NCI-H1092 (cell line): ENCODE data around the gene USP17L21.
"Not testable (repeated sequence)": the region's sequence is repeated elsewhere in the genome, so short reads cannot be mapped to it uniquely, and the experiment has no call there.

Source experiments
- DNase-seq: peaks from one replicate; lab custom pipeline; 2025; lab: John Stamatoyannopoulos, UW

The USP17L21 gene, protein sequence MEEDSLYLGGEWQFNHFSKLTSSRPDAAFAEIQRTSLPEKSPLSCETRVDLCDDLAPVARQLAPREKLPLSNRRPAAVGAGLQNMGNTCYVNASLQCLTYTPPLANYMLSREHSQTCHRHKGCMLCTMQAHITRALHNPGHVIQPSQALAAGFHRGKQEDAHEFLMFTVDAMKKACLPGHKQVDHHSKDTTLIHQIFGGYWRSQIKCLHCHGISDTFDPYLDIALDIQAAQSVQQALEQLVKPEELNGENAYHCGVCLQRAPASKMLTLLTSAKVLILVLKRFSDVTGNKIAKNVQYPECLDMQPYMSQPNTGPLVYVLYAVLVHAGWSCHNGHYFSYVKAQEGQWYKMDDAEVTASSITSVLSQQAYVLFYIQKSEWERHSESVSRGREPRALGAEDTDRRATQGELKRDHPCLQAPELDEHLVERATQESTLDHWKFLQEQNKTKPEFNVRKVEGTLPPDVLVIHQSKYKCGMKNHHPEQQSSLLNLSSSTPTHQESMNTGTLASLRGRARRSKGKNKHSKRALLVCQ

DNA sequence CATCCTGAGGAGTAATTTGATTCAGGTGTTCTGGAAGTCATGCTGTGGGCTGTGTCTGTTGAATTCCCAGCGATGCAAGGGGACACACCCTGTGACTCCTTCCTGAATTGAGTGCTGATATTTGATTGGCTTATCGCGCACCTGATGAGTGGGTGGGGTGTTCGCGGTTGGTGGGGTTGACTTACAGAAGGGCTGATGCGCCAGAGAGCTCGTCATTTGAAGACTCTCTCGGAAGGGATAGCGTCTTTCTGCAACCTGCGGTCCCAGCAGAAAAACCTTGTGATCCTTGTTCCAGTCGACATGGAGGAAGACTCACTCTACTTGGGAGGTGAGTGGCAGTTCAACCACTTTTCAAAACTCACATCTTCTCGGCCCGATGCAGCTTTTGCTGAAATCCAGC lies at the start of gene USP17L21:
Gene USP17L21 (plus strand): TSS at position 301 of the 400 bp plus-strand sequence. CDS start 0 bp downstream, at position 301.
- not testable (repeated sequence) for DNase-seq

DNA sequence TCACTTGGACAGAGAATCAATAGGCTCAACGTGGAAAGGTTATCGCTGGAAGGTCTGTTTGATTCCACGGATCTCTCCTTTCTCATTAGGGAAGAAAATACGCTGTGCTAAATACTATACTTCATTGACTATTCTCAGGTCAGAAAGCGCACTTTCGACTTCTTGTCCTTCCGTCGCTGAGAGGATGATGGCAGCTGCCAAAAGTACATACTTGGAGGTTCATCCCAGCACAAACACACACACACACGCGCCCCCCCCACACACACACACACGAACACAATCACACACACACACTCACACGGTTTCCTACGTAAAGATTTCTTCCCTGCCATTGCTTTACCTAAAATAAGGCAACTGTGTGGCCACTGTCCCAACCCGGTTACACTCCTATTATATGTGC lies 48.0 kb upstream of the USP17L21 start:
- not testable (repeated sequence) for DNase-seq

DNA sequence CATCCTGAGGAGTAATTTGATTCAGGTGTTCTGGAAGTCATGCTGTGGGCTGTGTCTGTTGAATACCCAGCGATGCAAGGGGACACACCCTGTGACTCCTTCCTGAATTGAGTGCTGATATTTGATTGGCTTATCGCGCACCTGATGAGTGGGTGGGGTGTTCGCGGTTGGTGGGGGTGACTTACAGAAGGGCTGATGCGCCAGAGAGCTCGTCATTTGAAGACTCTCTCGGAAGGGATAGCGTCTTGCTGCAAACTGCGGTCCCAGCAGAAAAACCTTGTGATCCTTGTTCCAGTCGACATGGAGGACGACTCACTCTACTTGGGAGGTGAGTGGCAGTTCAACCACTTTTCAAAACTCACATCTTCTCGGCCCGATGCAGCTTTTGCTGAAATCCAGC lies 47.6 kb upstream of the USP17L21 start, which contains the start of gene USP17L11:
Gene USP17L11 (plus strand): TSS at position 301 of the 400 bp plus-strand sequence. CDS start 0 bp downstream, at position 301.
- not testable (repeated sequence) for DNase-seq

DNA sequence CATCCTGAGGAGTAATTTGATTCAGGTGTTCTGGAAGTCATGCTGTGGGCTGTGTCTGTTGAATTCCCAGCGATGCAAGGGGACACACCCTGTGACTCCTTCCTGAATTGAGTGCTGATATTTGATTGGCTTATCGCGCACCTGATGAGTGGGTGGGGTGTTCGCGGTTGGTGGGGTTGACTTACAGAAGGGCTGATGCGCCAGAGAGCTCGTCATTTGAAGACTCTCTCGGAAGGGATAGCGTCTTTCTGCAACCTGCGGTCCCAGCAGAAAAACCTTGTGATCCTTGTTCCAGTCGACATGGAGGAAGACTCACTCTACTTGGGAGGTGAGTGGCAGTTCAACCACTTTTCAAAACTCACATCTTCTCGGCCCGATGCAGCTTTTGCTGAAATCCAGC lies 42.8 kb upstream of the USP17L21 start, which contains the start of gene USP17L12:
Gene USP17L12 (plus strand): TSS at position 301 of the 400 bp plus-strand sequence. CDS start 0 bp downstream, at position 301.
- not testable (repeated sequence) for DNase-seq

DNA sequence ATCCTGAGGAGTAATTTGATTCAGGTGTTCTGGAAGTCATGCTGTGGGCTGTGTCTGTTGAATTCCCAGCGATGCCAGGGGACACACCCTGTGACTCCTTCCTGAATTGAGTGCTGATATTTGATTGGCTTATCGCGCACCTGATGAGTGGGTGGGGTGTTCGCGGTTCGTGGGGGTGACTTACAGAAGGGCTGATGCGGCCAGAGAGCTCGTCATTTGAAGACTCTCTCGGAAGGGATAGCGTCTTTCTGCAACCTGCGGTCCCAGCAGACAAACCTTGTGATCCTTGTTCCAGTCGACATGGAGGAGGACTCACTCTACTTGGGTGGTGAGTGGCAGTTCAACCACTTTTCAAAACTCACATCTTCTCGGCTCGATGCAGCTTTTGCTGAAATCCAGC lies 38.1 kb upstream of the USP17L21 start, which contains the start of gene USP17L13:
Gene USP17L13 (plus strand): TSS at position 301 of the 400 bp plus-strand sequence. CDS start 0 bp downstream, at position 301.
- not testable (repeated sequence) for DNase-seq

GRCh38 chr4:9230249-9230648 lies 32.4 kb upstream of the USP17L21 start:
- DNase-seq = not testable (repeated sequence)

GRCh38 chr4:9234085-9234484 lies 28.6 kb upstream of the USP17L21 start, which contains the start of gene USP17L15:
Gene USP17L15, plus strand, starts transcription at chr4:9234385. Its CDS starts 0 bp downstream, at chr4:9234385.
- not testable (repeated sequence) for DNase-seq

- not testable (repeated sequence) for DNase-seq
These were observed 24.2 kb upstream of the USP17L21 start for GRCh38 chr4:9238461-9238860.

GRCh38 chr4:9243579-9243978 lies 19.1 kb upstream of the USP17L21 start, which contains the start of gene USP17L17:
Gene USP17L17, plus strand, starts transcription at chr4:9243879. Its CDS starts 0 bp downstream, at chr4:9243879.
- DNase-seq = not testable (repeated sequence)

DNA sequence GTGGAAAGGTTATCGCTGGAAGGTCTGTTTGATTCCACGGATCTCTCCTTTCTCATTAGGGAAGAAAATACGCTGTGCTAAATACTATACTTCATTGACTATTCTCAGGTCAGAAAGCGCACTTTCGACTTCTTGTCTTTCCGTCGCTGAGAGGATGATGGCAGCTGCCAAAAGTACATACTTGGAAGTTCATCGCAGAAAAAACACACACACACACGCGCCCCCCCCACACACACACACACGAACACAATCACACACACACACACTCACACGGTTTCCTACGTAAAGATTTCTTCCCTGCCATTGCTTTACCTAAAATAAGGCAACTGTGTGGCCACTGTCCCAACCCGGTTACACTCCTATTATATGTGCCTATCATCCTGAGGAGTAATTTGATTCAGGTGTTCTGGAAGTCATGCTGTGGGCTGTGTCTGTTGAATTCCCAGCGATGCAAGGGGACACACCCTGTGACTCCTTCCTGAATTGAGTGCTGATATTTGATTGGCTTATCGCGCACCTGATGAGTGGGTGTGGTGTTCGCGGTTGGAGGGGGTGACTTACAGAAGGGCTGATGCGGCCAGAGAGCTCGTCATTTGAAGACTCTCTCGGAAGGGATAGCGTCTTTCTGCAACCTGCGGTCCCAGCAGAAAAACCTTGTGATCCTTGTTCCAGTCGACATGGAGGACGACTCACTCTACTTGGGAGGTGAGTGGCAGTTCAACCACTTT lies 14.6 kb upstream of the USP17L21 start, which contains the start of gene USP17L18:
Gene USP17L18 (plus strand): TSS at position 678 of the 728 bp plus-strand sequence. CDS start 0 bp downstream, at position 678.
- DNase-seq = not testable (repeated sequence)

GRCh38 chr4:9253078-9253477 lies 9.6 kb upstream of the USP17L21 start, which contains the start of gene USP17L19:
Gene USP17L19, plus strand, starts transcription at chr4:9253378. Its CDS starts 0 bp downstream, at chr4:9253378.
- not testable (repeated sequence) for DNase-seq

DNA sequence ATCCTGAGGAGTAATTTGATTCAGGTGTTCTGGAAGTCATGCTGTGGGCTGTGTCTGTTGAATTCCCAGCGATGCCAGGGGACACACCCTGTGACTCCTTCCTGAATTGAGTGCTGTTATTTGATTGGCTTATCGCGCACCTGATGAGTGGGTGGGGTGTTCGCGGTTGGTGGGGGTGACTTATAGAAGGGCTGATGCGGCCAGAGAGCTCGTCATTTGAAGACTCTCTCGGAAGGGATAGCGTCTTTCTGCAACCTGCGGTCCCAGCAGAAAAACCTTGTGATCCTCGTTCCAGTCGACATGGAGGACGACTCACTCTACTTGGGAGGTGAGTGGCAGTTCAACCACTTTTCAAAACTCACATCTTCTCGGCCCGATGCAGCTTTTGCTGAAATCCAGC lies 4.8 kb upstream of the USP17L21 start, which contains the start of gene USP17L20:
Gene USP17L20 (plus strand): TSS at position 301 of the 400 bp plus-strand sequence. CDS start 0 bp downstream, at position 301.
- DNase-seq = not testable (repeated sequence)

DNA sequence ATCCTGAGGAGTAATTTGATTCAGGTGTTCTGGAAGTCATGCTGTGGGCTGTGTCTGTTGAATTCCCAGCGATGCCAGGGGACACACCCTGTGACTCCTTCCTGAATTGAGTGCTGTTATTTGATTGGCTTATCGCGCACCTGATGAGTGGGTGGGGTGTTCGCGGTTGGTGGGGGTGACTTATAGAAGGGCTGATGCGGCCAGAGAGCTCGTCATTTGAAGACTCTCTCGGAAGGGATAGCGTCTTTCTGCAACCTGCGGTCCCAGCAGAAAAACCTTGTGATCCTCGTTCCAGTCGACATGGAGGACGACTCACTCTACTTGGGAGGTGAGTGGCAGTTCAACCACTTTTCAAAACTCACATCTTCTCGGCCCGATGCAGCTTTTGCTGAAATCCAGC lies 4.6 kb downstream of the USP17L21 start, which contains the start of gene USP17L22:
Gene USP17L22 (plus strand): TSS at position 301 of the 400 bp plus-strand sequence. CDS start 0 bp downstream, at position 301.
- DNase-seq = not testable (repeated sequence)

DNA sequence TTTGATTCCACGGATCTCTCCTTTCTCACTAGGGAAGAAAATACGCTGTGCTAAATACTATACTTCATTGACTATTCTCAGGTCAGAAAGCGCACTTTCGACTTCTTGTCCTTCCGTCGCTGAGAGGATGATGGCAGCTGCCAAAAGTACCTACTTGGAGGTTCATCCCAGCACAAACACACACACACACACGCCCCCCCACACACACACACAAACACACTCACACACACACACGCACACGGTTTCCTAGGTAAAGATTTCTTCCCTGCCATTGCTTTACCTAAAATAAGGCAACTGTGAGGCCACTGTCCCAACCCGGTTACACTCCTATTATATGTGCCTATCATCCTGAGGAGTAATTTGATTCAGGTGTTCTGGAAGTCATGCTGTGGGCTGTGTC lies 9.0 kb downstream of the USP17L21 start:
- not testable (repeated sequence) for DNase-seq
